CD4-positive, alpha-beta T cell treated with Interleukin-1 beta for 1 hour (primary cell): ENCODE measurements around the gene BCAS4.
A peak's percentile ranks its signal among the peaks of the same experiment; 100 is the strongest.

ENCODE experiments used
- DNase-seq, 2 donors: peaks; one replicate each; pipeline ENCODE4 v3.0.0-alpha.2; 2020 to 2022

BCAS4 gene

GRCh38 chr20:50826121-50826520, 31.3 kb downstream of the BCAS4 start:
- no peak for DNase-seq

- no peak for DNase-seq
These were observed 33.7 kb downstream of the BCAS4 start for GRCh38 chr20:50828363-50829136.

GRCh38 chr20:50831622-50832021, 36.8 kb downstream of the BCAS4 start:
- no peak for DNase-seq

GRCh38 chr20:50834599-50835005, 39.7 kb downstream of the BCAS4 start:
- DNase-seq, result no peak

- no peak for DNase-seq
These were observed 42.9 kb downstream of the BCAS4 start for GRCh38 chr20:50837532-50838321.

- no peak for DNase-seq
These were observed 43.4 kb downstream of the BCAS4 start for GRCh38 chr20:50838322-50838625.

- DNase-seq, result no peak
These were observed 44.0 kb downstream of the BCAS4 start for GRCh38 chr20:50838707-50839385.

GRCh38 chr20:50842821-50843220, 48.0 kb downstream of the BCAS4 start:
- DNase-seq, result no peak

GRCh38 chr20:50843331-50844276, 48.7 kb downstream of the BCAS4 start:
- DNase-seq, result no peak

- DNase-seq, result peak in 1 of 2 donors; percentile 12
These were observed 49.7 kb downstream of the BCAS4 start for GRCh38 chr20:50844430-50845100.

GRCh38 chr20:50845566-50846215, 50.8 kb downstream of the BCAS4 start:
- no peak for DNase-seq

GRCh38 chr20:50848341-50848808, 53.5 kb downstream of the BCAS4 start:
- no peak for DNase-seq

GRCh38 chr20:50848846-50849673, 54.2 kb downstream of the BCAS4 start:
- no peak for DNase-seq

- DNase-seq, result no peak
These were observed 55.9 kb downstream of the BCAS4 start for GRCh38 chr20:50850721-50851286.

GRCh38 chr20:50852085-50852484, 57.2 kb downstream of the BCAS4 start:
- DNase-seq, result no peak

- no peak for DNase-seq
These were observed 59.8 kb downstream of the BCAS4 start for GRCh38 chr20:50854506-50855249.

GRCh38 chr20:50855498-50856474, 60.9 kb downstream of the BCAS4 start:
- DNase-seq, result no peak

- DNase-seq, result no peak
These were observed 61.7 kb downstream of the BCAS4 start for GRCh38 chr20:50856475-50857041.
